Transverse colon (tissue), 4 donors: ENCODE measurements around the gene TM6SF1. TPM values are rescaled to one million over a fixed set of nuclear protein-coding genes. Genes with fewer than 3 reads are reported as not detected.
"Not testable (repeated sequence)": the region's sequence is repeated elsewhere in the genome, so short reads cannot be mapped to it uniquely, and the experiment has no call there.

Experiments
- DNase-seq: peaks from one replicate; pipeline ENCODE4 v3.0.0-alpha.2; 2019
- H3K27ac ChIP-seq, 4 donors: fragments of 200-600 bp; sonication (generic); 2 replicates each; pipeline ENCODE4 v1.5.1; 2016 to 2018; ENCODE audit warnings: inconsistent platforms in 4 of 4
- H3K27me3 ChIP-seq: fragments of 200-600 bp; sonication (generic); 2 replicates; pipeline ENCODE4 v1.5.1; 2017; ENCODE audit warnings: inconsistent platforms
- H3K36me3 ChIP-seq, 4 donors: fragments of 200-600 bp; sonication (generic); 2 replicates each; pipeline ENCODE4 v1.5.1; 2017 to 2019; ENCODE audit warnings: inconsistent platforms in 4 of 4
- H3K4me1 ChIP-seq, 4 donors: fragments of 200-600 bp; sonication (generic); 2 replicates each; pipeline ENCODE4 v1.5.1; 2017 to 2020; ENCODE audit warnings: inconsistent platforms in 4 of 4
- H3K4me3 ChIP-seq, 4 donors: fragments of 200-600 bp; sonication (generic); 1 replicate in 1 of 4; 2 replicates in 3 of 4; pipeline versions ENCODE4 v1.5.1 to v1.6.1; 2017 to 2019; ENCODE audit warnings: inconsistent platforms in 4 of 4
- H3K9me3 ChIP-seq, 2 donors: fragments of 200-600 bp; sonication (generic); 2 replicates each; pipeline ENCODE4 v1.5.1; 2017 to 2019; ENCODE audit warnings: inconsistent platforms in 2 of 2
- EP300 ChIP-seq: sonication (generic); formaldehyde crosslinking; IDR thresholded peaks from one replicate; pipeline ENCODE4 v1.6.1; 2017; ENCODE audit warnings: antibody characterized with exemption, low read depth
- POLR2A ChIP-seq: fragments of 450-650 bp; IDR thresholded peaks from one replicate; pipeline ENCODE4 v1.6.1; 2016; ENCODE audit warnings: antibody characterized with exemption, mild to moderate bottlenecking, moderate library complexity
- POLR2AphosphoS5 ChIP-seq, 3 donors: sonication (generic); formaldehyde crosslinking; IDR thresholded peaks; one replicate each; pipeline ENCODE4 v1.6.1; 2016; ENCODE audit warnings: antibody characterized with exemption in 3 of 3
- WGBS, 2 donors: methylation state at CpG; one replicate each; pipeline ENCODE4 v1.1.5; 2018; ENCODE audit warnings: low coverage in 1 of 2; 5-methylcytosine and 5-hydroxymethylcytosine counted together
- in situ Hi-C, 4 donors: fragments of 200-750 bp; cut with MboI; loops; one replicate each; pipeline versions ENCODE4 v1.15.0 to v1.15.1; 2017; ENCODE audit warnings: low sequenced_read_pairs in 3 of 4, low pct_ligation_motif_present in 1 of 4, low pct_unique_long_range_greater_than_20kb in 1 of 4
- intact Hi-C: fragments of 100-400 bp; cut with DNase I; formaldehyde crosslinking; loops from one replicate; pipeline ENCODE4 v1.15.1; 2023; ENCODE audit warnings: low total_unique reads
- total RNA-seq, 4 donors: library from RNA; depleted of rRNA; stranded (reverse); fragments of >200 nt; gene quantifications; one replicate each; pipeline ENCODE4 v1.1.0, GENCODE V29; 2016
- TF ChIP-seq, protein P1 (sequence below), 5 experiments: fragments of 200-600 bp in 3 of 5; fragments of 450-650 bp in 2 of 5; sonication (generic) in 3 of 5; IDR thresholded peaks; 1 replicate in 2 of 5; 2 replicates in 3 of 5; pipeline ENCODE4 v1.5.1; 2016 to 2017; ENCODE audit warnings: antibody characterized with exemption in 5 of 5, inconsistent platforms in 3 of 5, mild to moderate bottlenecking in 2 of 5, moderate library complexity in 1 of 5

The TM6SF1 gene
- total RNA-seq, 4 donors from 2014 or later: 0.96 to 1.7 TPM; not detected in 2

DNA sequence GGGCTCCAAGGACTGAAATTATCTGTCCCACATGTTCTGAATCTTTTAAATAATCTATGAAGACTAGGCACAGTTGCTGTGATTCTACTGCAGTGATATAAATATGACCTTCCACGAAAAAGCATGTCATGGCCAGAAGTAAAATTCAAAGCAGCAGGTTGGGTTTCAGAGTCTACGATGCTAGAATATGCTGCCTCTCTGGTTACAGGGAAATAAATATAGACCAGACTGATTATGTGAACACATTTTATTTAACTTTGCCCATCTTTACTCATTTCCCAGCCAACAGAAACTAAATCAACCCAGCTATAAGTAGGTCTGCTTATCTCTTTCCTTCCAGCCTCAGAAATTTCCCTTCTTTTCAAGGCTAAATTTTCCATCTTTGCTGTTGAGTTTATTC lies 19.9 kb upstream of the TM6SF1 start:
- H3K36me3 ChIP-seq: no peaks in the 10 kb centered on the region
- no peak overlapping the region for H3K27ac ChIP-seq
- peaks cover 7% of the 10 kb centered on the region for H3K27me3 ChIP-seq
- no peak for DNase-seq
- no peak for TF ChIP-seq EP300
- no peaks in the 10 kb centered on the region for H3K4me1 ChIP-seq
- in situ Hi-C loops (no loop called here), intact Hi-C loops (no loop called here)
- no peaks in the 10 kb centered on the region for H3K9me3 ChIP-seq
- no peak overlapping the region for H3K4me3 ChIP-seq
- WGBS, 2 donors: 67 to 68% methylated on average over 2 of the region's 2 CpGs

DNA sequence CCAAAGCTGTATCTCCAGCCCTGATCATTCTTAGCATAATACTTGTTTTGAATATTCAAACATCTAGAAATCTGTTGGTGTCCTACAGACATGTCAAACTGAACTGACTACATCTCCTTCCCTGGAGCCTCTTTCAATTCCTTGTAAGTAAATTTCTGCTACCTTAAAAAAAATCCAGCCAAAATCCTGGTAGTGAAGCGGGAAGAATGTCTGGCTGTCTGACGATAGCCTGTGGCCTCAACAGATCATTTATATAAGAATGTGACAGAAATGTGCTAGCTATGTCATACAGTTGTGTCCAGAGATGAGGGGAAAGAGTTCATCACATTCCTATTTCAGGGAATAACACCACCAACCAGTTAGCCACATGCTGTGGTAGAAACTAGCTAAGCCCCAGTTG lies 18.6 kb upstream of the TM6SF1 start:
- 71 to 82% methylated on average over 2 of the region's 2 CpGs for WGBS, 2 donors
- Histone ChIP-seq H3K9me3 (no peaks in the 10 kb centered on the region), H3K4me3 (no peak overlapping the region), H3K36me3 (no peaks in the 10 kb centered on the region), H3K4me1 (no peaks in the 10 kb centered on the region), H3K27me3 (peaks cover 7% of the 10 kb centered on the region), H3K27ac (no peak overlapping the region)
- in situ Hi-C loops: no loop called here
- DNase-seq: no peak
- TF ChIP-seq EP300: no peak
- no peak for TF ChIP-seq POLR2AphosphoS5 (IDR thresholded peaks at IDR 0.05)
- TF ChIP-seq, protein P1, sequence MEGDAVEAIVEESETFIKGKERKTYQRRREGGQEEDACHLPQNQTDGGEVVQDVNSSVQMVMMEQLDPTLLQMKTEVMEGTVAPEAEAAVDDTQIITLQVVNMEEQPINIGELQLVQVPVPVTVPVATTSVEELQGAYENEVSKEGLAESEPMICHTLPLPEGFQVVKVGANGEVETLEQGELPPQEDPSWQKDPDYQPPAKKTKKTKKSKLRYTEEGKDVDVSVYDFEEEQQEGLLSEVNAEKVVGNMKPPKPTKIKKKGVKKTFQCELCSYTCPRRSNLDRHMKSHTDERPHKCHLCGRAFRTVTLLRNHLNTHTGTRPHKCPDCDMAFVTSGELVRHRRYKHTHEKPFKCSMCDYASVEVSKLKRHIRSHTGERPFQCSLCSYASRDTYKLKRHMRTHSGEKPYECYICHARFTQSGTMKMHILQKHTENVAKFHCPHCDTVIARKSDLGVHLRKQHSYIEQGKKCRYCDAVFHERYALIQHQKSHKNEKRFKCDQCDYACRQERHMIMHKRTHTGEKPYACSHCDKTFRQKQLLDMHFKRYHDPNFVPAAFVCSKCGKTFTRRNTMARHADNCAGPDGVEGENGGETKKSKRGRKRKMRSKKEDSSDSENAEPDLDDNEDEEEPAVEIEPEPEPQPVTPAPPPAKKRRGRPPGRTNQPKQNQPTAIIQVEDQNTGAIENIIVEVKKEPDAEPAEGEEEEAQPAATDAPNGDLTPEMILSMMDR (IDR thresholded peaks at IDR 0.05): no peak
- no peak for TF ChIP-seq POLR2A
- intact Hi-C loops: no loop called here

DNA sequence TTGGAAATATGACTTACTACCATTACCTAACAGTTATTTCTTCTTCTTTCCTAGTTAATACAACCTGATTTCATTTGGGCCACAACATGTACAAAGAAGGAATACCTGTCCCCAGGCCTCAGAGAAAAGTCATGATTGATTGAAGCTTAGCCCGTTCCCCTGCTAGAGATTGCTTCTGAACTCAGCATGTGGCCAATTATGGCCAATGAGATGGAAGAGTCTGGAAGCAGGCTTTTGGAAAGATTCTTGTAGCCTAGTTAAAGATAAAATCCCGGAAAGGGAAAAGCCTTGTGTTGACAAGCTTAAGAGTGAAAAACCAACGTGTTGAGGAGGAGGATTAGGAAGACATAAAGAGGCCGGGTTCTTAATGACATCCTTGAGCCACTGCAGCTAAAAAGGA lies 17.0 kb upstream of the TM6SF1 start:
- H3K27ac ChIP-seq: no peak overlapping the region
- H3K36me3 ChIP-seq: no peaks in the 10 kb centered on the region
- TF ChIP-seq POLR2AphosphoS5 (IDR thresholded peaks at IDR 0.05) (no peak), EP300 (no peak), POLR2A (no peak)
- TF ChIP-seq, protein P1 (IDR thresholded peaks at IDR 0.05): no peak
- DNase-seq: no peak
- H3K4me1 ChIP-seq: no peaks in the 10 kb centered on the region
- H3K27me3 ChIP-seq: peaks cover 7% of the 10 kb centered on the region
- no peak overlapping the region for H3K4me3 ChIP-seq
- intact Hi-C loops (no loop called here), in situ Hi-C loops (no loop called here)
- 66 to 82% methylated on average over 1 to 4 of the region's 4 CpGs for WGBS, 2 donors
- no peaks in the 10 kb centered on the region for H3K9me3 ChIP-seq

DNA sequence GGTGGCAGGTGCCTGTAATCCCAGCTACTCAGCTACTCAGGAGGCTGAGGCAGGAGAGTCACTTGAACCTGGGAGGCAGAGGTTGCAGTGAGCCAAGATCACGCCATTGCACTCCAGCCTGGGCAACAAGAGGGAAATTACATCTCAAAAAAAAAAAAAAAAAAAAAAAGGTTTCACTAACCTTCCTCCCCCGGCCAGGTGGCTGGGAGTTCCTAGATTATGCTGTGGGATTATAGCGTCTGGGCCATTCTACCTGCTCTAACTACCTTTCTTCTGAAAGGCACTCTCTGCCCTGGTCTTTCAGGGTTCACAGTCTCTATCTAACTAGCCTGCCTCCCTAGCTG lies 15.5 kb upstream of the TM6SF1 start:
- H3K27me3 ChIP-seq, in situ Hi-C loops, DNase-seq, H3K4me3 ChIP-seq, H3K36me3 ChIP-seq, H3K9me3 ChIP-seq, intact Hi-C loops, H3K4me1 ChIP-seq: not testable (repeated sequence)
- peak overlapping the region in 1 of 4 donors; percentile 39 for H3K27ac ChIP-seq
- WGBS, 2 donors: 71% methylated on average over 3 of the region's 3 CpGs; no CpG with 5 or more reads in 1 of the 2 donors

DNA sequence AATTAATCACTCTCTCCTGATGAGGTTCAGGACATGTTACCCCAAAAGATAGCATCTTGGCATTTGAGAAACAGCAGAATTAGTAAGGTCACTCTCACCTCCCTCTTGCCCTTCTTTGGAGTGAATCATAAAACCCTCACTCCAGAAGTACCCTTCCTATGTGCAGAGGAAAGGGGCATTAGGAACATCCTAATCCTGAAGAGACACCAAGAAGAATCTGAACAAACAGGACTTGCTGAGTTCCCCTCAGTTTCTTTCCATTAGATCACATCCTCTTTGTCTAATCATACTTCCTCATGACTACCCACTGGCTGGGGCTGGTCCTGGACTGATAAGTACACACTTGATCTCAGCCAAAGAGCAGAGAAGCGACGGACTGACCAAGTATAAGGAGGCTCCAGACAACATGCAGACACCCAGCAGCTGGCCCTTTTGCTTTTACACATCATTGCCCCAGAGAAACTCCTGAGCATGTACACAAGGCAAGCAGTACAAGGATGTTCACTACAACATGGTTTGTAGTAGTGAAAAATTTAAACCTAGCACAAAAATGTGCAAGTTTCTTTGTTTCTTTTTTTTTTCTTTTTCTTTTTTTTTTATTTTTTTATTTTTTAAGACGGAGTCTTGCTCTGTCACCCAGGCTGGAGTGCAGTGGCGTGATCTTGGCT lies 15.0 kb upstream of the TM6SF1 start:
- in situ Hi-C loops: no loop called here
- TF ChIP-seq POLR2A (peak; percentile 40), POLR2AphosphoS5 (IDR thresholded peaks at IDR 0.05) (peak in 2 of 3 donors; percentile 13 to 28), EP300 (no peak)
- TF ChIP-seq, protein P1 (IDR thresholded peaks at IDR 0.05): no peak
- no peaks in the 10 kb centered on the region for H3K4me1 ChIP-seq
- no peak overlapping the region for H3K4me3 ChIP-seq
- H3K9me3 ChIP-seq: no peaks in the 10 kb centered on the region
- no peaks in the 10 kb centered on the region for H3K36me3 ChIP-seq
- H3K27me3 ChIP-seq: peaks cover 7% of the 10 kb centered on the region
- 60 to 92% methylated on average over 2 to 4 of the region's 4 CpGs for WGBS, 2 donors
- peak overlapping the region in 1 of 4 donors; percentile 39 for H3K27ac ChIP-seq
- DNase-seq: peak; percentile 36
- intact Hi-C loops: no loop called here
